Endometrial microvascular endothelial cells (primary cell): Measurements from ENCODE around the gene TELO2. TPM values are rescaled to one million over a fixed set of nuclear protein-coding genes. Genes with fewer than 3 reads are reported as not detected.

ENCODE experiments used
- in situ Hi-C: cut with HindIII; loops from 2 replicates; pipeline ENCODE4 v1.10.0; 2017; ENCODE audit warnings: low sequenced_read_pairs, low pct_unique_long_range_greater_than_20kb; ENCODE audit errors: inconsistent ontology term
- total RNA-seq: library from RNA; depleted of rRNA; stranded (reverse); fragments of >200 nt; gene quantifications from one replicate; pipeline ENCODE4 v1.2.3, GENCODE V29; 2015; ENCODE audit errors: inconsistent ontology term

Gene TELO2
- total RNA-seq, 1 donor from 2014 or later = 21.8 TPM

- in situ Hi-C loops = no loop called here
These were observed 21.5 kb upstream of the TELO2 start for GRCh38 chr16:1471569-1472194.

GRCh38 chr16:1472974-1473373 is 20.2 kb upstream of the TELO2 start:
- in situ Hi-C loops = no loop called here

GRCh38 chr16:1474082-1474795 is 18.9 kb upstream of the TELO2 start:
- in situ Hi-C loops = no loop called here

- in situ Hi-C loops = loop anchor here (25.0 kb wide), 1 partner anchor 88 kb away; no protein-coding TSS in a partner anchor
These were observed 18.2 kb upstream of the TELO2 start, which contains the start of gene CLCN7 for GRCh38 chr16:1474796-1475551. CLCN7 (minus strand) TSS chr16:1475028; CDS start chr16:1474974, 54 bp downstream.

- in situ Hi-C loops = loop anchor here (25.0 kb wide), 1 partner anchor 88 kb away; no protein-coding TSS in a partner anchor
These were observed 17.5 kb upstream of the TELO2 start for GRCh38 chr16:1475552-1476114.

GRCh38 chr16:1477033-1477432 is 16.1 kb upstream of the TELO2 start:
- in situ Hi-C loops = loop anchor here (25.0 kb wide), 1 partner anchor 90 kb away; no protein-coding TSS in a partner anchor

- in situ Hi-C loops = loop anchor here (25.0 kb wide), 1 partner anchor 92 kb away; no protein-coding TSS in a partner anchor
These were observed 14.2 kb upstream of the TELO2 start for GRCh38 chr16:1478937-1479336.

GRCh38 chr16:1481906-1482835 is 11.0 kb upstream of the TELO2 start:
- in situ Hi-C loops = loop anchor here (25.0 kb wide), 1 partner anchor 95 kb away; no protein-coding TSS in a partner anchor

- in situ Hi-C loops = loop anchor here (25.0 kb wide), 1 partner anchor 99 kb away; no protein-coding TSS in a partner anchor
These were observed 7.2 kb upstream of the TELO2 start for GRCh38 chr16:1485847-1486496.

- in situ Hi-C loops = loop anchor here (25.0 kb wide), 1 partner anchor 99 kb away; no protein-coding TSS in a partner anchor
These were observed 6.4 kb upstream of the TELO2 start for GRCh38 chr16:1486551-1487390.

GRCh38 chr16:1487395-1488053 is 5.6 kb upstream of the TELO2 start:
- in situ Hi-C loops = loop anchor here (25.0 kb wide), 1 partner anchor 100 kb away; no protein-coding TSS in a partner anchor

- in situ Hi-C loops = loop anchor here (25.0 kb wide), 1 partner anchor 101 kb away; no protein-coding TSS in a partner anchor
These were observed 5.0 kb upstream of the TELO2 start for GRCh38 chr16:1488054-1488601.

GRCh38 chr16:1488619-1489018 is 4.5 kb upstream of the TELO2 start, which contains the start of gene PTX4:
PTX4 (minus strand) TSS chr16:1488944; CDS start chr16:1488909, 35 bp downstream.
- in situ Hi-C loops = loop anchor here (25.0 kb wide), 1 partner anchor 101 kb away; no protein-coding TSS in a partner anchor

GRCh38 chr16:1489077-1489476 is 4.1 kb upstream of the TELO2 start:
- in situ Hi-C loops = loop anchor here (25.0 kb wide), 1 partner anchor 102 kb away; no protein-coding TSS in a partner anchor

GRCh38 chr16:1491327-1491726 is 1.8 kb upstream of the TELO2 start:
- in situ Hi-C loops = loop anchor here (25.0 kb wide), 1 partner anchor 104 kb away; no protein-coding TSS in a partner anchor
